ENCODE results near the gene CTNNA2. TPM values are rescaled to one million over a fixed set of nuclear protein-coding genes. Genes with fewer than 3 reads are reported as not detected.

CTNNA2 gene
- total RNA-seq, 1 donor from 2014 or later: 43.5 TPM

DNA sequence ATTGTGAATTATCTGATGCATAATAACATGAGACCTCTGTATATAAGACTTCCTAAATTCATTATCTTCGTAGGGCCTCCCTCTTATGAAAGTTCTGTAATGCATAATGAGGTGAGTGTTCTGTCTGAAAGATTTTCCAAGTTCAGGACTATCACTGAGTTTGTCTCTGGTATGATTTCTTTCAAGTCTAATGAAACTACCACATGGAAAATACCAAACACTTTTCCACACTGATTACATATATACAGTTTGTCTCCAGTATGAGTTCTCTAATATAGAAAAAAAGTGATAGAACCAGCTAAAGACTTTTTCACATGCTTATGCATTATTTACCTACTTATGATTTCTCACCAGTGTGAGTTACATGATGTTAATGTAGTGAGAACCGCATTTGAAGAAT lies 34.7 kb downstream of the CTNNA2 start:
- H3K79me2 ChIP-seq (ENCODE audit: low read depth): no peaks in the 10 kb centered on the region
- no peak for DNase-seq (ENCODE audit: low spot score)
- no peaks in the 10 kb centered on the region for H3K27me3 ChIP-seq
- Mint-ChIP-seq H3K4me1 (no peaks in the 10 kb centered on the region), H3K36me3 (peaks cover 71% of the 10 kb centered on the region), H3K27ac (no peak overlapping the region), H3K27me3 (ENCODE audit: insufficient read depth, low read depth) (peaks cover 6% of the 10 kb centered on the region), H3K9me3 (peaks cover 81% of the 10 kb centered on the region), H3K4me3 (no peak overlapping the region)
- H4K20me1 ChIP-seq (ENCODE audit: low read depth): no peaks in the 10 kb centered on the region
- H3K4me2 ChIP-seq: no peak overlapping the region
- peaks cover 22% of the 10 kb centered on the region for H3K36me3 ChIP-seq
- peaks cover 27% of the 10 kb centered on the region for H3K9me3 ChIP-seq (ENCODE audit: low read depth)
- H3K27ac ChIP-seq: no peak overlapping the region
- no peaks in the 10 kb centered on the region for H3K4me1 ChIP-seq
- H3F3A ChIP-seq (ENCODE audit: low read depth): no peaks in the 10 kb centered on the region
- TF ChIP-seq EZH2phosphoT487 (IDR thresholded peaks at IDR 0.05) (no peak), EZH2 (IDR thresholded peaks at IDR 0.05) (no peak)
- TF ChIP-seq, protein P1, sequence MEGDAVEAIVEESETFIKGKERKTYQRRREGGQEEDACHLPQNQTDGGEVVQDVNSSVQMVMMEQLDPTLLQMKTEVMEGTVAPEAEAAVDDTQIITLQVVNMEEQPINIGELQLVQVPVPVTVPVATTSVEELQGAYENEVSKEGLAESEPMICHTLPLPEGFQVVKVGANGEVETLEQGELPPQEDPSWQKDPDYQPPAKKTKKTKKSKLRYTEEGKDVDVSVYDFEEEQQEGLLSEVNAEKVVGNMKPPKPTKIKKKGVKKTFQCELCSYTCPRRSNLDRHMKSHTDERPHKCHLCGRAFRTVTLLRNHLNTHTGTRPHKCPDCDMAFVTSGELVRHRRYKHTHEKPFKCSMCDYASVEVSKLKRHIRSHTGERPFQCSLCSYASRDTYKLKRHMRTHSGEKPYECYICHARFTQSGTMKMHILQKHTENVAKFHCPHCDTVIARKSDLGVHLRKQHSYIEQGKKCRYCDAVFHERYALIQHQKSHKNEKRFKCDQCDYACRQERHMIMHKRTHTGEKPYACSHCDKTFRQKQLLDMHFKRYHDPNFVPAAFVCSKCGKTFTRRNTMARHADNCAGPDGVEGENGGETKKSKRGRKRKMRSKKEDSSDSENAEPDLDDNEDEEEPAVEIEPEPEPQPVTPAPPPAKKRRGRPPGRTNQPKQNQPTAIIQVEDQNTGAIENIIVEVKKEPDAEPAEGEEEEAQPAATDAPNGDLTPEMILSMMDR (IDR thresholded peaks at IDR 0.05): no peak
- no peak overlapping the region for H2AFZ ChIP-seq (replicated peaks)
- H3K4me3 ChIP-seq: no peak overlapping the region
- no peak overlapping the region for H3K9ac ChIP-seq

GRCh38 chr2:79552653-79553052 lies 39.8 kb downstream of the CTNNA2 start:
- peaks cover 10% of the 10 kb centered on the region for H3K9me3 ChIP-seq (ENCODE audit: low read depth)
- Mint-ChIP-seq H3K9me3 (peaks cover 71% of the 10 kb centered on the region), H3K27me3 (ENCODE audit: insufficient read depth, low read depth) (peaks cover 4% of the 10 kb centered on the region), H3K27ac (no peak overlapping the region), H3K4me1 (no peaks in the 10 kb centered on the region), H3K4me3 (no peak overlapping the region), H3K36me3 (peaks cover 65% of the 10 kb centered on the region)
- peaks cover 17% of the 10 kb centered on the region for H3K36me3 ChIP-seq
- no peak overlapping the region for H3K27ac ChIP-seq
- H3K4me1 ChIP-seq: no peaks in the 10 kb centered on the region
- no peak overlapping the region for H3K9ac ChIP-seq
- H4K20me1 ChIP-seq (ENCODE audit: low read depth): no peaks in the 10 kb centered on the region
- no peak for TF ChIP-seq EZH2phosphoT487 (IDR thresholded peaks at IDR 0.05)
- TF ChIP-seq, protein P1 (IDR thresholded peaks at IDR 0.05): no peak
- no peak for TF ChIP-seq EZH2 (IDR thresholded peaks at IDR 0.05)
- H3K4me2 ChIP-seq: no peak overlapping the region
- no peak for DNase-seq (ENCODE audit: low spot score)
- no peaks in the 10 kb centered on the region for H3K79me2 ChIP-seq (ENCODE audit: low read depth)
- no peaks in the 10 kb centered on the region for H3F3A ChIP-seq (ENCODE audit: low read depth)
- H2AFZ ChIP-seq (replicated peaks): no peak overlapping the region
- no peak overlapping the region for H3K4me3 ChIP-seq
- no peaks in the 10 kb centered on the region for H3K27me3 ChIP-seq

DNA sequence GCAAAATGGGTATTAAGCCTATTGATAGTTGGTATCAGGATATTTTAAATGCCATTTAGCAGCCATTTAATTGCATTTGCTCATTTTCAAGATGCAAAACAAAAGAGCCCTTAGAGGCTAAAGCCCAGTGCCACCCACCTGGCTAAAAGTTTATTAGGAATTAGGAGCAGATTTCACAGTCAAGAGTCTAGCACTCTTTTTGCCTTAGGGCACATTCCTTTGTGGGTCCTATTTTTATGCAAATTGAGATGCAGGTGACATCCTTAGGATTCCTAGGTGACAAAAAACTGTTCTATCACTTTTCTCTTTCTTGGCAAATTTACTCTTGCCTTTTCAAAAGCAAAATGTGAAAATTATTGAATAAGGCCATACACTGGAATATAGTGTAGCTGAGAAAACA lies 42.0 kb downstream of the CTNNA2 start:
- peaks cover 53% of the 10 kb centered on the region for H3K36me3 Mint-ChIP-seq
- no peaks in the 10 kb centered on the region for H3K27me3 ChIP-seq
- H3K4me3 Mint-ChIP-seq: no peak overlapping the region
- no peaks in the 10 kb centered on the region for H3K4me1 Mint-ChIP-seq
- TF ChIP-seq, protein P1 (IDR thresholded peaks at IDR 0.05): no peak
- no peak for TF ChIP-seq EZH2 (IDR thresholded peaks at IDR 0.05)
- no peak for TF ChIP-seq EZH2phosphoT487 (IDR thresholded peaks at IDR 0.05)
- H3K9me3 ChIP-seq (ENCODE audit: low read depth): peaks cover 4% of the 10 kb centered on the region
- no peak overlapping the region for H3K9ac ChIP-seq
- H3K4me3 ChIP-seq: no peak overlapping the region
- peaks cover 59% of the 10 kb centered on the region for H3K9me3 Mint-ChIP-seq
- H2AFZ ChIP-seq (replicated peaks): no peak overlapping the region
- peaks cover 4% of the 10 kb centered on the region for H3K27me3 Mint-ChIP-seq (ENCODE audit: insufficient read depth, low read depth)
- no peaks in the 10 kb centered on the region for H4K20me1 ChIP-seq (ENCODE audit: low read depth)
- H3K4me2 ChIP-seq: no peak overlapping the region
- no peak for DNase-seq (ENCODE audit: low spot score)
- H3K36me3 ChIP-seq: peaks cover 7% of the 10 kb centered on the region
- no peaks in the 10 kb centered on the region for H3F3A ChIP-seq (ENCODE audit: low read depth)
- H3K4me1 ChIP-seq: no peaks in the 10 kb centered on the region
- no peak overlapping the region for H3K27ac ChIP-seq
- H3K27ac Mint-ChIP-seq: no peak overlapping the region
- no peaks in the 10 kb centered on the region for H3K79me2 ChIP-seq (ENCODE audit: low read depth)

Data from neural progenitor cell (in vitro differentiated cells).